HG03439 (cell line): ENCODE data around the gene GCK.

Experiments
- ATAC-seq: cut with Tn5 transposase; IDR thresholded peaks from one replicate; pipeline ENCODE4 v1.9.1; 2021; ENCODE audit warnings: mild to moderate bottlenecking, moderate library complexity; ENCODE audit not compliant: unreplicated experiment

Gene GCK

DNA sequence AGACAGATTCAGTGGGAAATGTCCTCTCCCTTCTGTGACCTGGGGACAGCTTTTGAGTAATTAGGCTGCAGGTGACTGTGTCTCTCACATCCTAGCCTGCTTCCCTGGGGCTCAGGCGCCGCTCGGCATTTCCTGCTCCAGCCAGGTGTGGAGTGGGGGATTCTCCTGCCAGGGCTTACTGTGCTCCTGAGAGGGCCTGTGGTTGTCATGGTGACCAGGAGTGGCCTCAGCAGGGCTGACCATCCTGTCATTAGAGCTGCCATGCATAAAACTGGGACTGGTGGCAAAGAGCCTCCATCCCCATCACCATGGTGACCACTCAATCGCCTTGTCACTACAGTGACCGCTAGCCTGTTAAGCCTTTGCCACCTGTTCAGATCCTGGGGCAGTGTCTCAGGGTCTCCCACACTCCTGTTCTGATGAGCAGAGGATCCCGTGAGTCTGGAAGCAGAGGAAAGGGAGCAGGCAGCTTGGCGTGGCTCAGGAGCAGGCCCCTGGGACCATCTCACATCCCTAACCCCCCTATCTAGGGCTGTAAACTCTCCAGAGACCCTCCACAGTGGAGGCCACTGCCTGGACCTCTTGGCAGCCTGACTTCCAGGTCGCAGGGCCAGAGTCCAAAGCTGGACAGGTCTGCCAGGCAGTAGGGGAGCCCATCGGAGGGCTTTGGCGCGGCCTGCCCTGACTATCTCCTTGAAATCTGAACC, at the start of gene GCK:
Gene GCK, minus strand, starts transcription at position 154 of the 707 bp plus-strand sequence. CDS start 486 bp downstream, outside the sequence.
- no peak for ATAC-seq

GRCh38 chr7:44238116-44238695, 49.0 kb upstream of the GCK start:
- ATAC-seq = no peak

DNA sequence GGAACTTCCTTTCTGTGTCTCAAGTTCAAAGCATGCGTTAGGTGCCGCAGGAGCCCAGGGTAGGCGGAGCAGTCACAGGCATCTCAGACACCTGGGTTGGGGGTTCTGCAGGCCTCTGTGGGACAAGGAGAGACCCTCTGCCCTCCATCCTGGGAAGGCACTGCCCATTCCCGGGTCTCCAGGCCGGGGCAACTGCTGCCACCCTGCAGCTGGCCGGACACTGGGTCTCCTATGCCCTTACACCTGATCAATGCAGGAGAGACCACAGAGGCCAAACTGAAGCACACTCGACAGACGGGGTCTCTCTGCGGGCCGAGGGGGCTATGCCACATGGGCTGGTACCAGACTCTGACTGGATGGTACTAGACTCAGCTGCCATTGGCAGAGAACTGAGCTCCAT, 48.5 kb upstream of the GCK start:
- ATAC-seq = no peak

DNA sequence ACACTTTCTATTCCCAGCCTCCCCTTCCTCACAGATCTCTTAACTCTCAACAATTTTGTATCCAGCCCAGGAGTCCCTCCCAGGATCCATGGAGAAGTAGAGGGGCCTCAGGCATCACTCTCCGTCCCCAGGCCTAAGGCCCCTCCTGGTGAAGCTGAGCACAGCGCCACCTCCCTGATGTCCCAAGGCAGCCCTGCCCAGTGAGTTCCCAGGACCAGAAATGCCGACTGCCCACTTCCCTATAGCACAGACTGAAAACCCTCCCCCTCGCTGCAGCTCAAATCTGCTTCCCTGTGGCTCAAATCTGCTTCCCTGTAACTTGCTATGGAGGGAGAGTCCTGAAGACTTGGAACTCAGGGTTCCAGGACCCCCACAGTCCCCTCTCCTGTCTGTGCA, 47.1 kb upstream of the GCK start:
- no peak for ATAC-seq

DNA sequence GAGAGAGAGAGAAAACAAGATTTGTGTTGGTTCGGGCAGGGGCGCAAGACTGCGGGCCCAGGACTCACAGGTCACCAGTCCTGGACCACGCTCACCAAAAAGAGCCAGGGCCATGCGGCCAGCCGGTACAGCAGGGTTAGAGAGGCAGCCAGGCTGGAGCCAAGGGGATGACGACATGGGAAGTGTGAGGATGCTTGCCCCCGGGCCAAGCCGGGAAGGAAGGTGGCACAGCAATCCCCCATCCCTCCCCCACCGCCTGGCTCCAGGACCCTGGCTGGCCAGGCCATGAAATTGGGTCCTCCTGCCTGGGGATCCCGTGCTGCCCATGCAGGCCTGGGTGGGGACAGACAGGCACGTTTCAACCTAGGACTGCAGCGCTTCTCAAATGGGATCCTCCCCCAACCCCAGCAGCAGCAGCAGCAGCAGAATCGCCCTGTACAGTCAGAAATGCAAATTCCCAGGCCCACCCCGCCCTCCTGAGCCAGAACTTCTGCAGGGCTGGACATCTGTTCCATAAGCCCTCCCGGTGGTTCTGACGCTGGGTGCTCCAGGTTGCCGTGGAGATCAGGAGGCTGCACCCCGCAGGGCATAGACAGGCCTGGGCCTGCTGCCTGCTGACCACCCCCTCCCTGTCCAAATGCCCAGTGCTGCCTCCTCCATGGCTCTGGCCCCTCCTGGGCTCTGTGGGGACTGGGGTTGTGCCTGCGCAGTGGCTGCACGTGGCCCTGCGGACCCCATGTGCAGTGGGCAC, 46.5 kb upstream of the GCK start:
- no peak for ATAC-seq

DNA sequence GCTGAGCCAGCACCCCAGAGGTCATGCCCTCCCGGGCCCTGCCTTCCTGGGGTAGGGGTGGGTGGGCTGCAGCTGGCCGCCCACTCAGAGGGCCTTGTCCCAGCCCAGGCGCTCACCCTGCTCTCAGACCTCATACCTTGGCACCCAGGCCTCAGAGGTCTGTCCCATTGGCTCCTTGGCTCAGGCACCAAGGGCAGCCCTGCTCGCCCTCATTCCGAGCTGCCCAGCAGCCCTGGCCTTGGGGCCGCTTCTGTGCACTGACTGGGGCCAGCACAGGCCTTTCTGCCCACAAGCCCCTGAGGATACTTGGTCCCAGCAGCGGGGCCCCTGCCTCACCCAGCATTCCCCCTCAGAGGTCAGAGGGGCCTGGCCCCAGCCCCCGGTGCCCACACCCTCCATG, 45.8 kb upstream of the GCK start:
- no peak for ATAC-seq

GRCh38 chr7:44232901-44233715, 43.9 kb upstream of the GCK start:
- no peak for ATAC-seq

DNA sequence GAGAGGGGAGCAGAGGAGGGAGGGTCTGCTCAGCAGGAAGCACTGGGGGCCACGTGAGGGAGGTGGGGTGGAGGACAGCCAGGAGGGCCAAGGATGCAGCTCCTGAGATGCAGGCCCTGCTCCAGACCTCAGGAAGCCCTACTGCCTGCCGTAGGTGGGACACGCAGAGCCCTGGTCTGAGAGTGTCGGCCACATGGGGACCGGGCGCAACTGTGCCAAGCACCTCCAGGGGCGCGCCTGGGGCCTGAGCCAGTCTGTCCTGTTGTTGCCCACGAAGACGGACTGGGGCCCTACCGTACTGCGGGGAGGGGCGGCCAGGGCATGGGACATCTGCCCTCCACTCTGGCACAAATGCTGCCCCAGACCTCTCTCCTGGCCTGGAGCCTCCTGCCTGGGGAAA, 43.2 kb upstream of the GCK start:
- no peak for ATAC-seq

GRCh38 chr7:44231088-44231487, 41.8 kb upstream of the GCK start:
- no peak for ATAC-seq

DNA sequence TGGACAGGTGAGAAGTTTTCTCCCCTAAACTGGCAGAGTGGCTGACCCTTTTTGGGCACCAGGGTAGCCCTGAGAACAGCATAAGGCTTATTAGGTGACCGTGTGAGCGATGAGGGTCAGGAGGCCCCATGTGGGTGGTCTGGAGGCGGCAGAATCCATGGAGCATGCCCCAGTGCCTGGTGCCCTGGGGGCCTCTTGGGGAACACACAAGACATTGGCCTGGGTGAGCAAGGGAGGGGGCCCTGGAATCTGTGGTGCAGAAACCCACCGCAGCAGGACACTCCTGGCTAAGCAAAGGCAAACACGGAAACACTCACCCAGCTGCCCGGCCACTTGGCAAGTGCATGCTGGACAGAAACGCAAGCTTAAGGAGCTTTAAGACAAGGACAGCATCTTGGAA, 41.0 kb upstream of the GCK start:
- ATAC-seq = no peak

DNA sequence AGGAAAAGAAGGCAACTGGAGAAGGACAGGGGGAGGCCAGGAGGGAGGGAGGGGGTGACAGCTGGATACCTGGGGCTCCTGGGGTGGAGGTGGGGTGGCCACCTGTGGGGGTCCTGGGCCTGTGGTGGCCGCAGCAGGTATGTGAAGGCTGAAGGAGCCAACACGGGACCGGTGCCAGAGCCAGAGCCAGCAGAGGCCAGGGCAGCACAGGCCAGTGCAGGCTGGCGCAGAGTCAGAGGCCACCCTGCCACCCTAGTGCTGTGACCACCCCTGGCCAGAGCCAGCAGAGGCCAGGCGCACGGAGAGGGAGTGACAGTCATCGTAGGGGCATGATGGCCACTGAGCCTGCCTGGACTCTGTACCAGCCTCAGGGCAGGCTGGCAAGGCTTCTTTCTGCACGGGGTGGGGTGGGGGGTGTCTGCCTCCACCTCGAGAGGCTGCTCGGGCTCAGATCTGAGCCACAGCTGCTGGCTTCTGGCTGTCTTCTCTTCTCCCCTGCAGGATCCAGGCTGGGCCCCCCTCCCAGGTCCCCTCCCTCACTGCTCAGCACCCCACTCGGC, 40.4 kb upstream of the GCK start:
- ATAC-seq = no peak

- no peak for ATAC-seq
Observed at GRCh38 chr7:44228571-44229350, 39.5 kb upstream of the GCK start.

DNA sequence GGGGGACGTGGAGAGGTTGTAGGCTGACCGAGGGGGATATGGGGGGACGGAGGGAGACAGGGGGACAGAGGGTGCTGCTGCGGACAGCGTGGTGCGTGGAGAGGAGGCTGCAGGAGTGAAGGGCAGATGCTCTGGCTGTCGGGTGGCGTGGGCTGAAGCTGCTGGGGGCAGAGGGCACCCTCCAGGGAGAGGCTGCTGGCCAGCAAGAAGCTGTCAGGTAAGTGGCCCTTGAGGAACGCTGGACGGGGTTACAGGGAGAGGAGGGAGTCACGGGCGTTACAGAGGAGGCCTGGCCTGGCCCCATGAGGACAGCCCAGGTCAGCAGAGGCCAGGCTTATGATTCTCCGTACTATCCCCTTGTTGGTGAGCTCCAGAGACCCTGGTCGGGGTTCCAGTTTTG, 38.7 kb upstream of the GCK start:
- no peak for ATAC-seq

DNA sequence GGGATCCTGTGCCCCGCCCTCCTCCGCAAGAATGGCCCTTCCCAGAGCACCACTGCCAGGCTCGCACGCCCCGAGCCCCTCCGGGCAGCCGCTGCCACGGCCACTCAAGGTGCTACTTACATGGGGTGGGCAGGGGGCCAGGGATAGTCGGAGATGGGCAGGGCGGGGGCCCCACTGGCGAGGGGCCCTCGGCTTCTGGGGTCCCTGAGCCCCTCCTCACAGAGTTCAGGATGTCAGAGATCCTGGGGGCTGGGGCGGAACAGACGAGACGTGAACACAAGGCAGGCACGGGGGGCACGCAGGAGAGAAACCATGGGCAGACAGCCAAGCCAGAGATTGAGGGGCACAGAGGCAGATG, 37.1 kb upstream of the GCK start:
- no peak for ATAC-seq

DNA sequence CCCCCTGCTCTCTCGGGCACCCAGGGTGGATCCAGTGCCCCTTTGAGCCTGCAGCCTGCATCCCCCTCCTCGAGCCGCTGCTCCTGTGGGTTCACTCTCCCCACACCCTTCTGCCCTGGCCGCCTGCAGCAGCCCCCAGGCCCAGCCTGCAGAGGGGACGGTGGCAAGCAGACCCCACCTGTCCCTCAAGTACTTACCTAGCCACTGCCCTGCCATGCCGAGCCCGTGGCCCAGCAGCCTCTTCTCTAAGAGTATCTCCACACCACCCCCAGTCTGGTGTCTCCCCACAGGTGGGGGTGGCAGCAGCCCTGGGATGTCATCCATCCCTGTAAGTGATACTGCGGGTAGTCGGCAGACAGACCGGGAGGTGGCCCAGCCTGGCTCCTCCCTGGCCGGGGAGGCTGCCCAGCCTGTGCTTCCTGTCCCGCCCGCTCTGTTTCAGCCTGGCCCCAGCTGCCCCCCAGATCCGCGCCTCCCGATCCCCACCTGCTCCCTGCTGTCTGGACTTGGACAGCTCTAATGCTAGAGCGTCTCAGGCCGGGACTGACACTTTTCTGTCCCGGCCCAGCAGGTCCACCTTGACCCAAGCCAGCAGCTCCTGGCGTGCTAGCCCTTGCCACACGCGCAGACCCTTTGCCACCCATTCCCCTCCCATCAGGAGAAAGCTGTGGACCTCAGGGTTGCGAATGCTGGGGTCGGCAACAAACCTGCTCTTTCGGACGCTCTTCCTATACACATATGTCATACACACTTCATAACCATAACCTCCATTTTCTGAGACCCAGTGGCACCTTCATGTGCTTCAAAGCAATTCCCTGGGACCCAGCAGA, 36.5 kb upstream of the GCK start:
- no peak for ATAC-seq

- ATAC-seq = no peak
Observed at GRCh38 chr7:44224974-44225565, 35.8 kb upstream of the GCK start.

DNA sequence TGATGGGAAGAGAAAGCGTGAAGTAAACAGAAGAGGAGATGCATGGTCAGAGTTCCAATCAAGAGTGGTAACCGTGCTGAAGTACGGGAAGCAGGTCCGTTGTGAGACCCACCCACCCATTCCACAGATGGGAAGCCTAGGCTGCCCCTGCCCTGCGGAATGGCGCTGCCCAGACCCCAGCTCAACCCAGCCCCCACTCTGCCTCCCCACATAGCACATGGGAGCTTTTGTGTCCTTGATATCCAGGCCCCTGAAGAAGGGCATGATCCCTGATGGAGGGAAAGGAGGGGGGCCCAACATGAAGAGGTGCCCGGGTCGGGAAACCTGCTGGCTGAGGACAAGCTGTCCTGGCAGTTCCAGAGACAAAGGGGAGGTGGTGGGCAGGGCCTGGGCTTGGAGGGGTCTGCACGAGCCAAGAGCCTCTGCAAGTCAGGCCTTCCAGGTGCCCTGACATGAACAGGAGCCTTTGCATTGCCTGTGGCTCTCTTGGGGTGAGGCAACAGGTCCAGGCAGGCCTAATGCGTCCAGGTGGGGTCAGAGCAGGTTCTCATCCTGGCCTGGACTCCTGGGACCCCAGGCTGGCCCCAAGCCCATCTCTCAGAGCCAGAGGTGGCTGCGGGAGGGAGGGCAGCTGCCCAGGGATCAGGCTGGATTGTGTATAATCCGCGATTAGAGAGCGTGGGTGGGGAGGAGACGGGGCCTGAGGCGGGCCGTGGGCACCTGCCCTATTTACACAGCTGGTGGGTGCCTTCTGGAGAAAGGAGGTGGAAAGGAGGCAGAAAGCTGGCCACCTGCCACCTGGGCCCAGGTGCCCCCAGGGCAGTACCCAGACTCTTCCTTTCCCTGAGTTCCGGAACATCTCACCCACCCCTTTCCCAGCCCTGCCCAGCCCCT, 35.1 kb upstream of the GCK start:
- ATAC-seq = no peak
